B cell (primary cell): ENCODE data around the gene KLF3. TPM values are rescaled to one million over a fixed set of nuclear protein-coding genes. Genes with fewer than 3 reads are reported as not detected.

Source experiments
- ATAC-seq: fragments of 200-7000 bp; cut with Tn5 transposase; one replicate; pipeline ENCODE4 v1.10.0; 2021; ENCODE audit warnings: low read depth, mild to moderate bottlenecking, moderate number of reproducible peaks, moderate library complexity
- CTCF ChIA-PET: fragments of 350-600 bp; sonication (Branson Sonifier 250); formaldehyde crosslinking; loops from one replicate; lab custom pipeline; 2021; ENCODE audit warnings: antibody characterized with exemption, inconsistent platforms; lab: Charles Lee
- POLR2A ChIA-PET: fragments of 350-600 bp; sonication (Branson Sonifier 250); formaldehyde crosslinking; loops from one replicate; lab custom pipeline; 2021; ENCODE audit warnings: antibody characterized with exemption; lab: Charles Lee
- DNase-seq: peaks from one replicate; pipeline ENCODE4 v3.0.0; 2013
- H2AFZ ChIP-seq: 2 replicates; pipeline ENCODE4 v1.6.1; 2012; ENCODE audit warnings: mild to moderate bottlenecking, low read depth, low read length; ENCODE audit not compliant: insufficient read depth, poor library complexity, severe bottlenecking
- H3K27ac ChIP-seq, 2 donors: 1 replicate in 1 of 2; 2 replicates in 1 of 2; pipeline ENCODE4 v1.5.1; 2012 to 2013; ENCODE audit warnings: low read length in 2 of 2, mild to moderate bottlenecking in 2 of 2, moderate library complexity in 1 of 2
- H3K27me3 ChIP-seq, 4 experiments: fragments of 200-600 bp in 1 of 4; sonication (generic) in 1 of 4; replicated peaks in 1 of 4; 1 replicate in 2 of 4; 2 replicates in 2 of 4; pipeline versions ENCODE4 v1.6.1 to v1.7.0; 2013 to 2016; ENCODE audit warnings: low read length in 3 of 4, mild to moderate bottlenecking in 2 of 4, mixed read lengths in 1 of 4, moderate library complexity in 1 of 4; ENCODE audit not compliant: insufficient read depth in 4 of 4, control insufficient read depth in 3 of 4; ENCODE audit errors: control extremely low read depth in 1 of 4
- H3K36me3 ChIP-seq, 2 experiments: replicated peaks in 1 of 2; 1 replicate in 1 of 2; 2 replicates in 1 of 2; pipeline versions ENCODE4 v1.6.1 to v1.7.1; 2013; ENCODE audit warnings: low read length in 1 of 2; ENCODE audit not compliant: insufficient read depth in 2 of 2, control insufficient read depth in 1 of 2; ENCODE audit errors: control extremely low read depth in 1 of 2, extremely low read depth in 1 of 2
- H3K4me1 ChIP-seq, 2 donors: fragments of 200-600 bp in 1 of 2; sonication (generic) in 1 of 2; 1 replicate in 1 of 2; 2 replicates in 1 of 2; pipeline versions ENCODE4 v1.5.1 to v1.6.1; 2013 to 2017; ENCODE audit warnings: low read length in 2 of 2; ENCODE audit not compliant: control insufficient read depth in 2 of 2, insufficient read depth in 2 of 2
- H3K4me2 ChIP-seq: replicated peaks from 2 replicates; pipeline ENCODE3; 2012; ENCODE audit warnings: mild to moderate bottlenecking, low read depth, low read length; ENCODE audit not compliant: poor library complexity, severe bottlenecking
- H3K4me3 ChIP-seq, 5 experiments: fragments of 200-600 bp in 1 of 5; sonication (generic) in 1 of 5; 1 replicate in 3 of 5; 2 replicates in 2 of 5; pipeline versions ENCODE4 v1.5.1 to v1.7.0; 2011 to 2016; ENCODE audit warnings: low read length in 4 of 5, mild to moderate bottlenecking in 4 of 5, low read depth in 2 of 5, control low read depth in 1 of 5, moderate library complexity in 1 of 5; ENCODE audit not compliant: insufficient read depth in 1 of 5; ENCODE audit errors: control extremely low read depth in 1 of 5, extremely low read depth in 1 of 5
- H3K79me2 ChIP-seq: fragments of 200-600 bp; sonication (generic); one replicate; pipeline ENCODE4 v1.6.0; 2016; ENCODE audit warnings: low read length; ENCODE audit not compliant: control insufficient read depth, insufficient read depth
- H3K9ac ChIP-seq: fragments of 200-600 bp; sonication (generic); 2 replicates; pipeline ENCODE4 v1.6.1; 2017; ENCODE audit warnings: mild to moderate bottlenecking, low read length, moderate library complexity
- H3K9me3 ChIP-seq, 3 donors: one replicate each; pipeline versions ENCODE4 v1.6.1 to v1.7.1; 2013; ENCODE audit warnings: low read length in 2 of 3; ENCODE audit not compliant: control insufficient read depth in 2 of 3, insufficient read depth in 1 of 3; ENCODE audit errors: control extremely low read depth in 1 of 3
- H4K20me1 ChIP-seq: 2 replicates; pipeline ENCODE4 v1.6.0; 2012; ENCODE audit warnings: mild to moderate bottlenecking, low read length; ENCODE audit not compliant: insufficient read depth, control insufficient read depth, poor library complexity, severe bottlenecking
- H3K27ac Mint-ChIP-seq: one replicate; pipeline ENCODE4 v1.8.0; 2021; ENCODE audit warnings: mixed read lengths
- H3K27me3 Mint-ChIP-seq: one replicate; pipeline ENCODE4 v1.8.0; 2021; ENCODE audit warnings: mixed read lengths
- H3K4me1 Mint-ChIP-seq: one replicate; pipeline ENCODE4 v1.8.0; 2021; ENCODE audit warnings: mixed read lengths
- H3K4me3 Mint-ChIP-seq: one replicate; pipeline ENCODE4 v1.8.0; 2021; ENCODE audit warnings: mixed read lengths
- H3K9me3 Mint-ChIP-seq: one replicate; pipeline ENCODE4 v1.8.0; 2022; ENCODE audit warnings: mixed read lengths; ENCODE audit not compliant: insufficient read depth
- CTCF ChIP-seq: fragments of 200-600 bp; IDR thresholded peaks from one replicate; pipeline ENCODE4 v1.8.0; 2022; ENCODE audit warnings: antibody characterized with exemption, mild to moderate bottlenecking
- EZH2 ChIP-seq: IDR thresholded peaks from 2 replicates; pipeline ENCODE4 v1.6.1; 2012; ENCODE audit warnings: borderline replicate concordance, low read depth, mild to moderate bottlenecking, moderate library complexity, low read length; ENCODE audit not compliant: insufficient read depth, poor library complexity, severe bottlenecking
- WGBS: methylation state at CpG from one replicate; pipeline ENCODE4 v1.1.5; 2013; ENCODE audit warnings: missing lambda C conversion rate; ENCODE audit not compliant: insufficient coverage; 5-methylcytosine and 5-hydroxymethylcytosine counted together
- intact Hi-C: fragments of 100-400 bp; cut with micrococcal nuclease; formaldehyde crosslinking; loops from one replicate; pipeline ENCODE4 v1.10.0; 2022
- polyA plus RNA-seq: library from polyadenylated mRNA; depleted of rRNA; stranded (reverse); fragments of >200 nt; gene quantifications from 2 replicates; pipeline ENCODE4 v1.2.3, GENCODE V29; 2012
- total RNA-seq, 2 donors: library from RNA; stranded (reverse); fragments of 120-200 nt in 1 of 2; gene quantifications; 1 replicate in 1 of 2; 2 replicates in 1 of 2; pipeline versions ENCODE4 v1.2.3 to v1.2.4, GENCODE V29; 2013 to 2022

KLF3 gene
- total and polyA plus RNA-seq, 2 donors (not counting 1 experiment from before 2014, with no cell fraction given): 32.9 to 51.9 TPM

- TF ChIP-seq CTCF (no peak), EZH2 (no peak)
- Mint-ChIP-seq H3K27me3 (no peaks in the 10 kb centered on the region), H3K27ac (no peak overlapping the region), H3K9me3 (no peaks in the 10 kb centered on the region), H3K4me3 (no peak overlapping the region), H3K4me1 (no peaks in the 10 kb centered on the region)
- ATAC-seq: no peak
- no peak overlapping the region for H3K27ac ChIP-seq
- H3K4me3 ChIP-seq: no peak overlapping the region
- H3K4me2 ChIP-seq: no peak overlapping the region
- POLR2A ChIA-PET: no interaction called here
- no peaks in the 10 kb centered on the region for H4K20me1 ChIP-seq
- H2AFZ ChIP-seq: no peak overlapping the region
- CTCF ChIA-PET: no interaction called here
- no peaks in the 10 kb centered on the region for H3K4me1 ChIP-seq
- no peaks in the 10 kb centered on the region for H3K9me3 ChIP-seq
- H3K79me2 ChIP-seq: no peaks in the 10 kb centered on the region
- no peaks in the 10 kb centered on the region for H3K27me3 ChIP-seq
- no peak overlapping the region for H3K9ac ChIP-seq
- no peaks in the 10 kb centered on the region for H3K36me3 ChIP-seq
- WGBS: 50% methylated on average over 2 of the region's 4 CpGs
- no peak for DNase-seq
- intact Hi-C loops: no loop called here
Measured at GRCh38 chr4:38723114-38723513, 59.1 kb downstream of the KLF3 start.

- CTCF ChIA-PET: interaction anchor here (0.6 to 2.1 kb wide), 2 partner anchors 544 to 571 kb away, joined by 4 to 6 read pairs; no protein-coding TSS in a partner anchor
- H3K4me1 ChIP-seq: no peaks in the 10 kb centered on the region
- Mint-ChIP-seq H3K27ac (no peak overlapping the region), H3K4me1 (peaks cover 4% of the 10 kb centered on the region), H3K9me3 (no peaks in the 10 kb centered on the region), H3K4me3 (no peak overlapping the region), H3K27me3 (no peaks in the 10 kb centered on the region)
- no peaks in the 10 kb centered on the region for H3K27me3 ChIP-seq
- POLR2A ChIA-PET: no interaction called here
- ATAC-seq: no peak
- H3K4me2 ChIP-seq: no peak overlapping the region
- H3K4me3 ChIP-seq: no peak overlapping the region
- H3K79me2 ChIP-seq: no peaks in the 10 kb centered on the region
- no peak overlapping the region for H3K27ac ChIP-seq
- no peak overlapping the region for H2AFZ ChIP-seq
- TF ChIP-seq EZH2 (no peak), CTCF (no peak)
- no peaks in the 10 kb centered on the region for H3K36me3 ChIP-seq
- intact Hi-C loops: no loop called here
- WGBS: 88% methylated on average over 5 of the region's 7 CpGs
- no peaks in the 10 kb centered on the region for H4K20me1 ChIP-seq
- H3K9me3 ChIP-seq: no peaks in the 10 kb centered on the region
- no peak overlapping the region for H3K9ac ChIP-seq
- no peak for DNase-seq
Measured at GRCh38 chr4:38723726-38724474, 59.9 kb downstream of the KLF3 start.
